ENCODE measurements around the gene STPG2. TPM values are rescaled to one million over a fixed set of nuclear protein-coding genes. Genes with fewer than 3 reads are reported as not detected.

STPG2 gene
- total and polyA plus RNA-seq, 8 donors: 0.11 to 1.0 (median 0.64) TPM

DNA sequence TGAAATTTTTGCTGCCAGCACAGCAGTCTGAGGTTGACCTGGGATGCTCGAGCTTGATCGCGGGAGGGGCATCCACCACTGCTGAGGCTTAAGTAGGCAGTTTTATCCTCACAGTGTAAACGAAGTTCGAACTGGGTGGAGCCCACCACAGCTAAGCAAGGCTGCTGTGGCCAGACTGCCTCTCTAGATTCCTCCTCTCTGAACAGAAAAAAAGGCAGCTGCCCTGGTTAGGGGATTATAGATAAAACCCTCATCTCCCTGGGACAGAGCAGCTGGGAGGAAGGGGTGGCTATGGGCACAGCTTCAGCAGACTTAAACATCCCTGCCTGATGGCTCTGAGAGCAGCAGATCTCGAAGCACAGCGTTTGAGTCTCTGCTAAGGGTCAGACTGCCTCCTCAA, 314.6 kb downstream of the STPG2 start:
- Histone ChIP-seq H3K4me1 (no peaks in the 10 kb centered on the region), H3K9me3 (no peaks in the 10 kb centered on the region), H3K27me3 (no peaks in the 10 kb centered on the region), H3K36me3 (no peaks in the 10 kb centered on the region), H3K4me3 (no peak overlapping the region), H3K27ac (no peak overlapping the region)
- DNase-seq (no peak), FAIRE-seq (no peak), ATAC-seq (no peak)
- 74 to 89% methylated on average over 7 of the region's 7 CpGs for WGBS, 2 donors
- TF ChIP-seq, protein P1, sequence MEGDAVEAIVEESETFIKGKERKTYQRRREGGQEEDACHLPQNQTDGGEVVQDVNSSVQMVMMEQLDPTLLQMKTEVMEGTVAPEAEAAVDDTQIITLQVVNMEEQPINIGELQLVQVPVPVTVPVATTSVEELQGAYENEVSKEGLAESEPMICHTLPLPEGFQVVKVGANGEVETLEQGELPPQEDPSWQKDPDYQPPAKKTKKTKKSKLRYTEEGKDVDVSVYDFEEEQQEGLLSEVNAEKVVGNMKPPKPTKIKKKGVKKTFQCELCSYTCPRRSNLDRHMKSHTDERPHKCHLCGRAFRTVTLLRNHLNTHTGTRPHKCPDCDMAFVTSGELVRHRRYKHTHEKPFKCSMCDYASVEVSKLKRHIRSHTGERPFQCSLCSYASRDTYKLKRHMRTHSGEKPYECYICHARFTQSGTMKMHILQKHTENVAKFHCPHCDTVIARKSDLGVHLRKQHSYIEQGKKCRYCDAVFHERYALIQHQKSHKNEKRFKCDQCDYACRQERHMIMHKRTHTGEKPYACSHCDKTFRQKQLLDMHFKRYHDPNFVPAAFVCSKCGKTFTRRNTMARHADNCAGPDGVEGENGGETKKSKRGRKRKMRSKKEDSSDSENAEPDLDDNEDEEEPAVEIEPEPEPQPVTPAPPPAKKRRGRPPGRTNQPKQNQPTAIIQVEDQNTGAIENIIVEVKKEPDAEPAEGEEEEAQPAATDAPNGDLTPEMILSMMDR (IDR thresholded peaks at IDR 0.05): no peak
- intact Hi-C loops (cut with DNase I): no loop called here

DNA sequence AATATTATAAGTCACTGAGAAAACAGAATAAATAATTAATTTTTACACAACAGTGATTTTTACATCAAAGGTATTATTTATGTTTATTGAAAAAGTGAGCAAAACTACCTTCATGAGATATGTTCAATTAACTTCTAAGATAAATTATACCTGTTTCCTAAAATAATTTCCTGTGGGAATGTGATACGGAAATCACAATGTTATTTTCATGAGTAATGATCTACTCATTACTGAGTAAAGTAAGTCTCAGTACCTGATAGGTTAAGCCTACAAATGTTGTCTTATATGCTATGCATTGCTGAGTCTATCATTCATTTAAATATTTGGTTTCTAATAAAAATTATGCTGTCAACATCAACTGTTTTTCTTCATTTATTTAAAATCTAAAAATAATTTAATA, 324.0 kb downstream of the STPG2 start:
- no peaks in the 10 kb centered on the region for H3K27me3 ChIP-seq
- DNase-seq (no peak), ATAC-seq (no peak), FAIRE-seq (no peak)
- H3K36me3 ChIP-seq: no peaks in the 10 kb centered on the region
- intact Hi-C loops (cut with DNase I): no loop called here
- WGBS, 2 donors: 64 to 74% methylated on average over 1 of the region's 1 CpG
- H3K4me1 ChIP-seq: no peaks in the 10 kb centered on the region
- no peak overlapping the region for H3K27ac ChIP-seq
- TF ChIP-seq, protein P1 (IDR thresholded peaks at IDR 0.05): no peak
- H3K9me3 ChIP-seq: no peaks in the 10 kb centered on the region
- H3K4me3 ChIP-seq: no peak overlapping the region

GRCh38 chr4:97812768-97813167, 330.5 kb downstream of the STPG2 start:
- Histone ChIP-seq H3K9me3 (no peaks in the 10 kb centered on the region), H3K27ac (no peak overlapping the region), H3K4me1 (no peaks in the 10 kb centered on the region), H3K4me3 (no peak overlapping the region), H3K27me3 (no peaks in the 10 kb centered on the region), H3K36me3 (no peaks in the 10 kb centered on the region)
- no peak for ATAC-seq
- no peak for FAIRE-seq
- 98% methylated on average over 1 of the region's 1 CpG for WGBS, 2 donors
- intact Hi-C loops (cut with DNase I): no loop called here
- TF ChIP-seq, protein P1 (IDR thresholded peaks at IDR 0.05): no peak
- DNase-seq: no peak

DNA sequence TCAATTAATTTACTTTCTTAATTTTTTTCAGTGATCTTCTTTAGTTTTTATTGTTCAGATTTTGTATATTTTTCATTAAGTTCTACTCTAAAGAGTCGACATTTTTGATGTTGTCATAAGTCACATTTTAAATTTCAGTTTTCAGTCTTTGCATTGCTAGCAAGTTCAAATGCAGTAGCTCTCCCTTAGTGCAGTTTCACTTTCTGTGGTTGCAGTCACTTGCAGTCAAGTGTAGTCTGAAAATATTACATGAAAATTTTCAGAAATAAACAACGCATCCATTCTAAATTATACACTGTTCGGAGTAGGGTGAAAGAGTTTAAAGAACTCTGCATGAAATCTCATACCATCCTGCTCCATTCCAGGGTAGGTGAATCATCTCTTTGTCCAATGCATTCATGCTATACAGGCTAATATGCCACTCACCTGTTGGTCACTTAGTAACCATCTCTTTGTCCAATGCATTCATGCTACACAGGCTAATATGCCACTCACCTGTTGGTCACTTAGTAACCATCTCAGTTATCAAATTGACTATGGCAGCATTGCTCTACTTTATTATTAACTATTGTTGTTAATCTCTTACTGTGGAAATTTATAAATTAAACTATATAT, 356.9 kb downstream of the STPG2 start:
- Histone ChIP-seq H3K9me3 (no peaks in the 10 kb centered on the region), H3K4me1 (no peaks in the 10 kb centered on the region), H3K36me3 (no peaks in the 10 kb centered on the region), H3K27ac (no peak overlapping the region), H3K4me3 (no peak overlapping the region), H3K27me3 (no peaks in the 10 kb centered on the region)
- intact Hi-C loops (cut with DNase I): no loop called here
- FAIRE-seq: no peak
- ATAC-seq: no peak
- DNase-seq: no peak
- WGBS, 2 donors: 74 to 82% methylated on average over 3 of the region's 3 CpGs
- TF ChIP-seq, protein P1 (IDR thresholded peaks at IDR 0.05): no peak

GRCh38 chr4:97778174-97778573, 365.1 kb downstream of the STPG2 start:
- intact Hi-C loops (cut with DNase I): no loop called here
- peak in 1 of 6 donors; percentile 6 for DNase-seq

More at GRCh38 chr4:97778174-97778573, 365.1 kb downstream of the STPG2 start:
- Histone ChIP-seq H3K4me1 (no peaks in the 10 kb centered on the region), H3K27me3 (no peaks in the 10 kb centered on the region), H3K9me3 (no peaks in the 10 kb centered on the region), H3K27ac (no peak overlapping the region), H3K4me3 (no peak overlapping the region), H3K36me3 (no peaks in the 10 kb centered on the region)
- TF ChIP-seq, protein P1 (IDR thresholded peaks at IDR 0.05): no peak
- 86 to 88% methylated on average over 10 of the region's 10 CpGs for WGBS, 2 donors
- ATAC-seq (no peak), FAIRE-seq (no peak)
